Measurements from ENCODE around the gene MYO7A. TPM values are rescaled to one million over a fixed set of nuclear protein-coding genes. Genes with fewer than 3 reads are reported as not detected.

MYO7A gene
- total and polyA plus RNA-seq, 12 donors = 0.91 to 6.8 (median 2.8) TPM

- WGBS, 2 donors = 97 to 98% methylated on average over 14 of the region's 14 CpGs
- intact Hi-C loops (cut with DNase I) = no loop called here
- no peak for TF ChIP-seq CTCF (IDR thresholded peaks at IDR 0.05)
Measured at GRCh38 chr11:77100166-77101042, 27.6 kb upstream of the MYO7A start.

GRCh38 chr11:77101043-77101537 is 27.0 kb upstream of the MYO7A start:
- intact Hi-C loops (cut with DNase I) = no loop called here
- Histone ChIP-seq H3K27me3 (no peaks in the 10 kb centered on the region), H3K4me1 (no peaks in the 10 kb centered on the region), H3K27ac (no peak overlapping the region), H3K4me3 (no peak overlapping the region), H3K36me3 (peaks cover 0 to 6% (median 0%) of the 10 kb centered on the region in 9 donors), H3K9me3 (no peaks in the 10 kb centered on the region)
- DNase-seq = no peak
- no peak for ATAC-seq
- 92 to 93% methylated on average over 5 of the region's 5 CpGs for WGBS, 2 donors
- TF ChIP-seq CTCF (IDR thresholded peaks at IDR 0.05) = peak in 5 of 9 donors; percentile 18 to 43 (median 26)

More at GRCh38 chr11:77100166-77101042, 27.6 kb upstream of the MYO7A start:
- peaks cover 0 to 6% (median 0%) of the 10 kb centered on the region in 9 donors for H3K36me3 ChIP-seq
- no peaks in the 10 kb centered on the region for H3K9me3 ChIP-seq
- no peak for DNase-seq
- no peaks in the 10 kb centered on the region for H3K4me1 ChIP-seq
- no peaks in the 10 kb centered on the region for H3K27me3 ChIP-seq
- no peak overlapping the region for H3K4me3 ChIP-seq
- H3K27ac ChIP-seq = no peak overlapping the region
- ATAC-seq = peak in 1 of 8 donors; percentile 14

GRCh38 chr11:77102246-77103210 is 25.5 kb upstream of the MYO7A start, which contains the start of gene OMP:
Gene OMP (plus strand): TSS chr11:77102840. CDS start chr11:77102840, 0 bp downstream.
- DNase-seq = peak in 1 of 2 donors; percentile 8
- intact Hi-C loops (cut with DNase I) = no loop called here
- ATAC-seq = no peak

More at GRCh38 chr11:77102246-77103210, 25.5 kb upstream of the MYO7A start, which contains the start of gene OMP:
- Histone ChIP-seq H3K27me3 (no peaks in the 10 kb centered on the region), H3K4me3 (no peak within 1 kb of the TSS), H3K27ac (no peak within 1 kb of the TSS), H3K4me1 (peaks cover 0 to 4% (median 0%) of the 10 kb centered on the region in 9 donors), H3K9me3 (no peaks in the 10 kb centered on the region), H3K36me3 (peaks cover 0 to 6% (median 0%) of the 10 kb centered on the region in 9 donors)
- 93 to 95% methylated on average over 37 of the region's 37 CpGs for WGBS, 2 donors
- no peak for TF ChIP-seq CTCF (IDR thresholded peaks at IDR 0.05)
